HL-60 (cell line): ENCODE data around the gene CCL14.
A peak's percentile ranks its signal among the peaks of the same experiment; 100 is the strongest.

ENCODE experiments used
- DNase-seq, 2 experiments: peaks; one replicate each; pipeline ENCODE4 v3.0.0-alpha.2; 2010 to 2020; ENCODE audit warnings: low read depth in 1 of 2, low spot score in 1 of 2
- H3K27ac ChIP-seq: fragments of 250-450 bp; sonication (Bioruptor Pico); replicated peaks from 2 replicates; pipeline ENCODE4 v1.5.1; 2020; ENCODE audit warnings: mild to moderate bottlenecking, moderate library complexity
- H3K27me3 ChIP-seq: fragments of 250-450 bp; sonication (Bioruptor Pico); 2 replicates; pipeline ENCODE4 v1.5.1; 2021; ENCODE audit warnings: mild to moderate bottlenecking, moderate library complexity; ENCODE audit not compliant: insufficient read depth, poor library complexity, severe bottlenecking
- H3K4me3 ChIP-seq: replicated peaks from 2 replicates; pipeline ENCODE4 v1.5.1; 2011; ENCODE audit warnings: mild to moderate bottlenecking, control low read depth, low read length; ENCODE audit not compliant: insufficient read depth
- CTCF ChIP-seq: IDR thresholded peaks from one replicate; pipeline ENCODE4 v1.5.1; 2011; ENCODE audit warnings: low read length, control low read depth, inconsistent platforms; ENCODE audit not compliant: insufficient read depth
- GABPA ChIP-seq: IDR thresholded peaks from 2 replicates; pipeline ENCODE4 v1.6.1; 2012; ENCODE audit warnings: low read depth
- POLR2AphosphoS5 ChIP-seq: IDR thresholded peaks from 2 replicates; pipeline ENCODE4 v1.6.1; 2012; ENCODE audit warnings: low read depth
- SPI1 ChIP-seq: IDR thresholded peaks from 2 replicates; pipeline ENCODE4 v1.6.1; 2012; ENCODE audit warnings: low read depth, mild to moderate bottlenecking, borderline replicate concordance
- TF ChIP-seq, protein P1 (sequence below): IDR thresholded peaks from 2 replicates; pipeline ENCODE4 v1.6.1; 2012; ENCODE audit warnings: low read depth; ENCODE audit not compliant: insufficient replicate concordance

The CCL14 gene

GRCh38 chr17:36004594-36005108 lies 18.1 kb upstream of the CCL14 start:
- 0 out of 2 replicates have a peak overlapping the region, but pooled peaks have one; percentile 23 for H3K27ac ChIP-seq
- no peak overlapping the region for H3K4me3 ChIP-seq
- no peak for DNase-seq
- H3K27me3 ChIP-seq = no peaks in the 10 kb centered on the region
- TF ChIP-seq POLR2AphosphoS5 = no peak
- no peak for TF ChIP-seq CTCF
- TF ChIP-seq, protein P1, sequence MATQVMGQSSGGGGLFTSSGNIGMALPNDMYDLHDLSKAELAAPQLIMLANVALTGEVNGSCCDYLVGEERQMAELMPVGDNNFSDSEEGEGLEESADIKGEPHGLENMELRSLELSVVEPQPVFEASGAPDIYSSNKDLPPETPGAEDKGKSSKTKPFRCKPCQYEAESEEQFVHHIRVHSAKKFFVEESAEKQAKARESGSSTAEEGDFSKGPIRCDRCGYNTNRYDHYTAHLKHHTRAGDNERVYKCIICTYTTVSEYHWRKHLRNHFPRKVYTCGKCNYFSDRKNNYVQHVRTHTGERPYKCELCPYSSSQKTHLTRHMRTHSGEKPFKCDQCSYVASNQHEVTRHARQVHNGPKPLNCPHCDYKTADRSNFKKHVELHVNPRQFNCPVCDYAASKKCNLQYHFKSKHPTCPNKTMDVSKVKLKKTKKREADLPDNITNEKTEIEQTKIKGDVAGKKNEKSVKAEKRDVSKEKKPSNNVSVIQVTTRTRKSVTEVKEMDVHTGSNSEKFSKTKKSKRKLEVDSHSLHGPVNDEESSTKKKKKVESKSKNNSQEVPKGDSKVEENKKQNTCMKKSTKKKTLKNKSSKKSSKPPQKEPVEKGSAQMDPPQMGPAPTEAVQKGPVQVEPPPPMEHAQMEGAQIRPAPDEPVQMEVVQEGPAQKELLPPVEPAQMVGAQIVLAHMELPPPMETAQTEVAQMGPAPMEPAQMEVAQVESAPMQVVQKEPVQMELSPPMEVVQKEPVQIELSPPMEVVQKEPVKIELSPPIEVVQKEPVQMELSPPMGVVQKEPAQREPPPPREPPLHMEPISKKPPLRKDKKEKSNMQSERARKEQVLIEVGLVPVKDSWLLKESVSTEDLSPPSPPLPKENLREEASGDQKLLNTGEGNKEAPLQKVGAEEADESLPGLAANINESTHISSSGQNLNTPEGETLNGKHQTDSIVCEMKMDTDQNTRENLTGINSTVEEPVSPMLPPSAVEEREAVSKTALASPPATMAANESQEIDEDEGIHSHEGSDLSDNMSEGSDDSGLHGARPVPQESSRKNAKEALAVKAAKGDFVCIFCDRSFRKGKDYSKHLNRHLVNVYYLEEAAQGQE = no peak
- TF ChIP-seq GABPA = no peak
- no peak for TF ChIP-seq SPI1

- TF ChIP-seq, protein P1 = no peak
- TF ChIP-seq POLR2AphosphoS5 (no peak), GABPA (no peak), SPI1 (no peak), CTCF (no peak)
- no peaks in the 10 kb centered on the region for H3K27me3 ChIP-seq
- DNase-seq = no peak
- H3K4me3 ChIP-seq = no peak overlapping the region
- no peak overlapping the region for H3K27ac ChIP-seq
These were observed 16.1 kb upstream of the CCL14 start for GRCh38 chr17:36002631-36003030.

DNA sequence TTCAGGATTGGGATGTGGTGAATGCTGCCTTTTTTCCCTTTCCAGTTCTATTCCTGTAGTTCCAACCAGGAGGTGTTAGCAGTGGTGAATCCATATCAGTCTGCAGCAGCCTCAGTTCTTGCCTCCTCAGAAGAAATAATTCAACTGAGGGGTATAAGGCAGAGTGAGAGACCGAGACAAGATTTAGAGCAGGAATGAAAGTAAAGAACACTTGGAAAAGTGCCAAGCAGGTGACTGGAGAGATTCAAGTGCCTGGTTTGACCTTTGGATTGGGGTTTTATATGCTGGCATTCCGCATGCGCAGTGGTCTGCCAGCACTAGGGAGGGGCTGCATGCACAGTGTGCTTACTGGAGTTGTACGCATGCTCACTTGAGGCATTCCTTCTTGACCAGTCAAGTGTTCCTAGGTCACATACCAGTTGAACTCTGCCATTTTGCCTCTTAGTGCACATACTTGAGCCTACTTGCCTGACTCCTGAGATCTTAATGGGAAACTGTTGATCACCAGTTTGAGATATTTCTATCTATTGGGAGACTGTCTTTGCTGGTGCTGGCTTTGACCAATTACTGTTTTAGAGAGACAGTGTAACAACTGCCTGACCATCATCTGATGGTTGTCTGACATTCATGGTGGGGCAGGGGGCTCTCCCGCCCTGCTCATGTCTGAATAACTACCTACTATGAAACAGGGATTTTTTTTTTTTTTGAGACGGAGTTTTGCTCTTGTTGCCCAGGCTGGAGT lies 15.5 kb upstream of the CCL14 start:
- DNase-seq = no peak
- Histone ChIP-seq H3K4me3 (no peak overlapping the region), H3K27me3 (no peaks in the 10 kb centered on the region), H3K27ac (no peak overlapping the region)
- TF ChIP-seq CTCF (no peak), GABPA (no peak), POLR2AphosphoS5 (no peak), SPI1 (no peak)
- TF ChIP-seq, protein P1 = no peak
